ENCODE measurements around the gene CTNNBL1.

GRCh38 chr20:37829128-37829527, 135.3 kb downstream of the CTNNBL1 start:
- TF ChIP-seq CTCF (conservative IDR thresholded peaks at IDR 0.05 in 1 of 2, IDR thresholded peaks at IDR 0.05 in 1 of 2; ENCODE audit: low read depth in 1 of 2, low read length in 2 of 2) (no peak), EZH2 (IDR thresholded peaks at IDR 0.05; ENCODE audit: low read length, missing control alignments) (no peak)
